ENCODE measurements around the gene PRSS56. TPM values are rescaled to one million over a fixed set of nuclear protein-coding genes. Genes with fewer than 3 reads are reported as not detected.

The PRSS56 gene
- total and polyA plus RNA-seq, 2 of the 8 experiments (the other 6 are each of a cell fraction or from before 2014, with no cell fraction given), result 0.03 TPM; not detected in 1

DNA sequence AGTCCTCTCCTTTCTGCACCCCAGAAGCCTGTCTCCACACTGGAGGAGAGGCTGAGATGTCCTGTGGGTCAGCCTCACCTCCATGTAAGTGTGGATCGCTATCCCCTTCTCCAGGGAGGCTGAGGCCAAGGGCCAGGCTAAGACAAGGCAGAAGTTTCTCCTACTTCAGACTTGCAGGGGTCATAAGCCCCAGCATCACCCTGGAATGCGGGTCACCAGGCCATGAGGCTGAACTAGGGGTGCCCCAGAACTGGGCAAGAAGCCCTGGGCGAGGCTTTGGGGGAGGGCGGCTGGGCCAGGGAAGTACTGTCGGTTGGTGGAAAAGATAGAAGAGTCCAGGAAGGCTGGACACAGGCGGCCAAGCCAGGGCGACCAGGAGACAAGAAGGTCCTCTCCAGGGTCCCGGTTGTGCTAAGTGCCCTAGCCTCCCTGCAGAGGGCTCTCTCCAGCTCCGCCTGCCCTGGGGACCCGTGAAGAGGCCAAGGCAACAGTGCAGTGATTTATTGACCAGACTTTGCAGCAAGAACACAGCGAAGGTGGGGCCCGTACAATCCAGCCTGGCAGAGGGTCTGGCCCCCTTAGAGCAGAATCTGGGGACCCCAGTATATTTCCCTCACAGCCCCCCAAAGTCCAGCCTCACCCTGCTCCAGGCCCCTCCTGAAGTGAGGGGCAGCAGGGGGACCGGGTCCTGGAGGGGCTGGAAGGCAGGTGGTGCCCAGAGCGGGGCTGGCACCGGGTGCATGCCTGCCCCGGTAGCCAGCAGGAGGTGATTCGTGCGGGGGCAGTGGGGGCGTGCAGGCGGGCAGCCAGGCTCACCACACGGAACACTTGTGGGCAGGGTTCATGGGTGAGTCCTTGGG lies 40.6 kb upstream of the PRSS56 start:
- Histone ChIP-seq H2BK15ac (ENCODE audit: low read length) (no peak overlapping the region), H2BK5ac (ENCODE audit: low read depth, low read length) (no peak overlapping the region), H3K79me1 (ENCODE audit: low read depth, low read length) (no peaks in the 10 kb centered on the region), H3K4me1 (replicated peaks in 1 of 4; ENCODE audit: control insufficient read depth in 3 of 4, insufficient read depth in 4 of 4, low read length in 3 of 4) (no peaks in the 10 kb centered on the region; a peak in 1 of 7 replicates), H3K79me2 (ENCODE audit: control insufficient read depth in 1 of 2, insufficient read depth in 2 of 2, low read length in 2 of 2) (no peaks in the 10 kb centered on the region), H3K27me3 (replicated peaks in 1 of 4; ENCODE audit: control insufficient read depth in 3 of 4, extremely low read depth in 1 of 4, insufficient read depth in 3 of 4, low read length in 3 of 4) (peaks cover 7 to 11% (median 8%) of the 10 kb centered on the region in 4 experiments), H3K4me2 (ENCODE audit: insufficient read depth in 1 of 2, low read depth in 2 of 2, low read length in 2 of 2) (no peak overlapping the region), H3K36me3 (ENCODE audit: control insufficient read depth in 2 of 4, insufficient read depth in 4 of 4, low read length in 3 of 4) (no peaks in the 10 kb centered on the region), H2AFZ (ENCODE audit: low read length) (no peak overlapping the region), H2BK20ac (ENCODE audit: low read length) (no peak overlapping the region), H3K18ac (ENCODE audit: extremely low read depth, low read length) (no peak overlapping the region), H3K4ac (replicated peaks; ENCODE audit: insufficient read length, low read depth, low read length) (no peak overlapping the region), H4K5ac (ENCODE audit: insufficient read length, low read depth, low read length) (no peak overlapping the region), H3K23me2 (ENCODE audit: low read depth, low read length) (no peaks in the 10 kb centered on the region), H4K8ac (ENCODE audit: extremely low read depth, insufficient read depth, low read length) (no peak overlapping the region), H3K27ac (ENCODE audit: low read depth, low read length) (no peak overlapping the region), H4K20me1 (replicated peaks in 1 of 2; ENCODE audit: control insufficient read depth in 1 of 2, insufficient read depth in 2 of 2, low read length in 2 of 2) (peaks cover 2 to 8% of the 10 kb centered on the region in 2 experiments), H4K91ac (replicated peaks; ENCODE audit: insufficient read length, low read length) (no peak overlapping the region), H3K9ac (replicated peaks in 1 of 4; ENCODE audit: extremely low read depth in 1 of 4, low read depth in 3 of 4, low read length in 3 of 4) (no peak overlapping the region), H2BK12ac (ENCODE audit: low read depth, low read length) (no peak overlapping the region), H3K4me3 (ENCODE audit: extremely low read depth in 1 of 4, insufficient read depth in 2 of 4, low read depth in 3 of 4, low read length in 4 of 4) (no peak overlapping the region), H2AK5ac (ENCODE audit: low read depth, low read length) (no peak overlapping the region), H3K23ac (ENCODE audit: insufficient read length) (no peak overlapping the region), H3K14ac (ENCODE audit: insufficient read length) (no peak overlapping the region), H2BK120ac (replicated peaks; ENCODE audit: low read depth, low read length) (no peak overlapping the region), H3K56ac (replicated peaks; ENCODE audit: insufficient read length, low read depth, low read length) (no peak overlapping the region), H3K9me3 (ENCODE audit: insufficient read depth in 2 of 2, low read depth in 1 of 2, low read length in 1 of 2) (no peaks in the 10 kb centered on the region)
- TF ChIP-seq, protein P1, sequence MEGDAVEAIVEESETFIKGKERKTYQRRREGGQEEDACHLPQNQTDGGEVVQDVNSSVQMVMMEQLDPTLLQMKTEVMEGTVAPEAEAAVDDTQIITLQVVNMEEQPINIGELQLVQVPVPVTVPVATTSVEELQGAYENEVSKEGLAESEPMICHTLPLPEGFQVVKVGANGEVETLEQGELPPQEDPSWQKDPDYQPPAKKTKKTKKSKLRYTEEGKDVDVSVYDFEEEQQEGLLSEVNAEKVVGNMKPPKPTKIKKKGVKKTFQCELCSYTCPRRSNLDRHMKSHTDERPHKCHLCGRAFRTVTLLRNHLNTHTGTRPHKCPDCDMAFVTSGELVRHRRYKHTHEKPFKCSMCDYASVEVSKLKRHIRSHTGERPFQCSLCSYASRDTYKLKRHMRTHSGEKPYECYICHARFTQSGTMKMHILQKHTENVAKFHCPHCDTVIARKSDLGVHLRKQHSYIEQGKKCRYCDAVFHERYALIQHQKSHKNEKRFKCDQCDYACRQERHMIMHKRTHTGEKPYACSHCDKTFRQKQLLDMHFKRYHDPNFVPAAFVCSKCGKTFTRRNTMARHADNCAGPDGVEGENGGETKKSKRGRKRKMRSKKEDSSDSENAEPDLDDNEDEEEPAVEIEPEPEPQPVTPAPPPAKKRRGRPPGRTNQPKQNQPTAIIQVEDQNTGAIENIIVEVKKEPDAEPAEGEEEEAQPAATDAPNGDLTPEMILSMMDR (IDR thresholded peaks at IDR 0.05; ENCODE audit: control extremely low read depth in 1 of 3, insufficient read depth in 1 of 3, low read depth in 1 of 3, low read length in 3 of 3), result peak in 2 of 3 experiments; percentile 3 to 8; a peak in 2 of 4 replicates
- TF ChIP-seq RAD21 (IDR thresholded peaks at IDR 0.05 in 1 of 2, conservative IDR thresholded peaks at IDR 0.05 in 1 of 2; ENCODE audit: low read depth in 2 of 2, low read length in 2 of 2), result peak in 1 of 2 experiments; percentile 26; a peak in 1 of 4 replicates
- no peak for TF ChIP-seq SAP30 (IDR thresholded peaks at IDR 0.05; ENCODE audit: insufficient read depth, insufficient replicate concordance, low read length)
- 83% methylated on average over 19 of the region's 21 CpGs; no CpG with 5 or more reads in 1 of the 2 experiments for WGBS, 2 experiments (ENCODE audit: extremely low coverage in 1 of 2, insufficient coverage in 1 of 2, insufficient read length in 1 of 2, insufficient replicate concordance in 2 of 2, low coverage in 1 of 2, low lambda C conversion rate in 2 of 2, missing lambda C conversion rate in 1 of 2)
- ChIA-PET POLR2A (ENCODE audit: partially characterized antibody) (no interaction called here), CTCF (ENCODE audit: partially characterized antibody) (interaction anchor here (0.5 to 1.0 kb wide), 2 partner anchors 13 to 502 kb away, joined by 3 to 4 read pairs; no protein-coding TSS in a partner anchor)
- FAIRE-seq (no peak), DNase-seq (ENCODE audit: low read depth in 1 of 2, low spot score in 2 of 2) (no peak)

Data from H1 (cell line).